IPS-11a (cell line): Measurements from ENCODE around the gene CCDC47.

Experiments
- H3K4me3 ChIP-seq: one replicate; pipeline ENCODE4 v1.5.1; 2013; ENCODE audit warnings: low read depth, low read length, control low read depth

CCDC47 gene

DNA sequence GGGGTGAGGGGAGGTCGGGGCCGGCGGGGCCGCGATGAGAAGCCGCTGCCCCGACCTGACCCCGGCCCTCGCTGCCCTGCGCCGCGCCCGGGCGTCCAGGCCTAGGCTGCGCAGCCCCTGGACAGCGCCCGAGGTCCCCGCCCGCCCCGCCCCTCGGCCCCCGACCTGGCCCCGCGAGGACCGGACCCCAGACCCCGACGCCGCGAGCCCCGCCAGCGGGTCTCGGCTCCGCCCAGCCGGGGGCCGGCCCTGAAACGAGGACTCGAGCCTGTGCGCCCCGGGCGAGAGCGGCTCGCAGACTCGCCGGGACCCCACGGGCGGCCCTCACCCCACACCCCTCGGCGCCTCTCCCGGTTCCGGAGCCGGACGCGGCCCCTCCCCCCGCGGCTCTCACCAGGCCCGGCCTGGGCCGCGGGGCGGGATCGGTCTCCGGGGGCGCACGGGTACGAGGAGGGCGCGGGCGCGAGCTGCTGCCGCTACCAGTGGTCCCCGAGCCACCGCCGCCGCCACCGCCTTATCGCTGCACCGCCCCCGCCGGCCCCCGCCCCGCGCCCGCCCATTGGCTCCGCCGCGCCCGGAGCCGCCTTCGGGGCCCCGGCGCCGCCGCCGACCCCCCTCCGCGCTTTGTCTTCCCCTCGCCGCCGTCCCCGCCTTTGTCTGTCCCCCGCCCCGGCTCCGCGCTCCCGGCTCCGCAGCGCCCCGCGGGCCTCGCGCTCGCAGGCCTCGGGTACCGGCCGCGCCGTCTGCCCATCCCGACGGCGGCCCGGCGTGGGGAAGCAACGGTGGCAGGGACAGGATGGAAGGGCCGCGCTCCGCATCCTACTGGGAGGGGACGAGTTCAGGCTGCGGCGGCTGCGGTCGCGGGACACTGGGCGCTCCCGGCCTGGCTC is 73.5 kb downstream of the CCDC47 start, which contains the start of gene LIMD2:
Gene LIMD2, minus strand, starts transcription at position 488 of the 890 bp plus-strand sequence. CDS start 827 bp downstream, outside the sequence.
- H3K4me3 ChIP-seq, result peak within 1 kb of the TSS; percentile 48

DNA sequence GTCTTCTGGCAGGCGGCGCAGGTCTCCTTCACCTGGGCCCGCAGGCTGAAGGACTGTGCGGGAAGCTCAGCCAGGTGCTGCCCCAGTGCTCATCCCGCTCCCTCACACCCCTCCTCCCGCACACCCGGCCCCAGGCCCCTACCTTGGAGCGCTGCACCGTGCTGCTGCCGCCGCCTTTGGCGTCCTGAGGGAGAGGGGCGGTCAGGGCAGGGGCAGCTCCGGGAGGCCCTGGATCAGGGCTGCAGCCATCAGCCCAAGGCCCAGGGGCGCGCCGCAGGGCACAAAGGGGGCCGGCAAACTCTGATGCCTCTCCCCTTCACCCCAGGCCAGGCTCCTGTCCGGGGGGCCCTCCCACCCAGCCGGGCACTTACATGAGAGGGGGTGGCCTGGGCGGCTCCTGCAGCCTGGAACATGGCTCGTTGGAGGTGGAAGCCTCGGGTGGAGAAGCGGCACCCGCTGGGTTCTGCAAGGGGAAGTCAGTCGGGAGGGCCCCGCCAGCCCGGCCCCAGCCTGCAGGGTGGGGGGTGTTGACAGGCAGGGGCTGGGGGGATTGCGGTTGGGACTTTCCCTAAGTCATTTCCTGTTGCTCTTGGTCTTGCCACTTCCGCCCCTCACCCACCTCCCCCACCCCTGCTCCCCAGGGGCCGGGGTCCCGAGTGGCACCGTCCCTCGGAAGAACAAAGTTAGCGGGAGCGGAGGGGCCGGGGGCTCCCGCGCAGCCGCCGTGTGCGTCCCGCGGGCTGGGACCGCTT is 74.3 kb downstream of the CCDC47 start:
- peak overlapping the region; percentile 48 for H3K4me3 ChIP-seq

DNA sequence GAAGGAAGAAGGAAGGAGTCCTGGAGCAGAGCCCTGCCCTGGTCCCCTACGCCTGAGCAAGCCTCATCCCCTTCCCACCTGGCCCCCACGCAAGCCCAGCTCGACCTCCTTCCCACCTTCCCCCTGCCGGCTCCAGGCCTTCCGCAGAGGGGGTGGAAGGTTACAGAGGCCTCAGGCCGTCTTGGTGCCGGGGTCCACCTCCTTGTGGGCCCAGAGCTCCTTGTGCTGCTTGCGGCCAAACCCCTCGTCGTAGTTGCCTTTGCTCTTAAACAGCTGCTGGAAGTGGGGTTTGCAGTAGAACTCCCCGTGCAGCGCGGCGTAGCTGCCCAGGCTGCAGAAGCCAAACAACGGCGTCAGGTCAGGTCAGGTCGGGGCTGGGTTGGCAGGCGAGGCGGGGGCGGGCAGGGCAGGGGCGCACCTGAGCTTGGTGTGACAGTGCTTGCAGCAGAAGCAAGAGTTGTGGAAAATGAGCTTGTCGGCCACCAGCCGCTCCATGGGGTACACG is 75.0 kb downstream of the CCDC47 start:
- H3K4me3 ChIP-seq, result peak overlapping the region; percentile 48

GRCh38 chr17:63697341-63698286 is 75.8 kb downstream of the CCDC47 start:
- H3K4me3 ChIP-seq, result no peak overlapping the region

DNA sequence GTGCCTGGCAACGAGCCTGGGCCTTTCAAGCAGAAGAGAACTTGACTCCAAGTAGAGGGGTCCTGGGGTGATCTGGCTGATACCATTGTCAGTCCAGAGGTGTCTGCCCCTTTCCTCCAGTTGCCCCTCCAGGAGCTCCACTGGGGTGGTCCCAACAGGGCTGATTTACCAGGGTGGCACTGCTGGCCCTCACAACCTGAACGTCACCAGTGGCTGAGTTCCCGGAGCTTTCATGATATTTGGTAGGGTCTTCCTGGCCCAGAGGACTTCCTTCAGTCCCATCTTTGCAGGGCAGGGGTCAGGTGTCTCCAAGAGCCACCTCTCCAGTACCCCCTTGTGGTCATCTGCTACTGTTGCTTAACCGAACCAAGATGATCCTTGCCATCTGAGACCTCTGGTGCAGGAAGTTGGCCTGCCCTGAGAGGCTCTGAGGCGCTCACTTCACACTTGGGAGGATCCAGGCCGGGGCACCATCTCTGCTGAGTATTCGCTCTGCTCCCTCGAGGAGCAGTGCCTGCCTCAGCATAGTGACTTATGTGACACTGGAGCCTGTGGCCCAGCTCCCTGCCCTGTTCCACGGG is 76.9 kb downstream of the CCDC47 start:
- H3K4me3 ChIP-seq, result no peak overlapping the region

DNA sequence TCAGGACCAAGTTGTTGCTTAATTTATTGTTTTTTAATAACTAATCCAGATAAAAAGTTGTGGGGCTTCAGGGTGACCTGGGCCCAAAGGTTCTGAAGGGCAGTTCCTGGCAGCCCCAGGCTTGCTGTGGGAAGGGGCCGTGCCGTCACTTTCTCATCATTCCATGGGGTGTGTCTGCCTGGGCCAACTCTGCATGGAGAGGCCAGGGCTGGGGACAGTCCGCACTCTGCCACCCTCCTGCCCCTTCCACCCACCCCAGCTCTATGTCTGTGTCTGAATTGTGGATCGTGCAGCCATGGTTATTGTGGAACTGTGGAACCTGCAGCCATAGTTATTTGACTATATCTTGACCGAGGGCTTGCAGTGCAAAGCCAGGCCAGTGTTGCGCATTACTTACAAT is 77.5 kb downstream of the CCDC47 start:
- no peak overlapping the region for H3K4me3 ChIP-seq
